Testis (tissue), 2 donors: ENCODE measurements around the gene ACVRL1.

Experiments used
- CTCF ChIP-seq, 3 experiments: fragments of 450-650 bp in 2 of 3; fragments of 200-600 bp in 1 of 3; sonication (generic) in 1 of 3; IDR thresholded peaks; one replicate each; pipeline ENCODE4 v1.5.1; 2016 to 2019; ENCODE audit warnings: antibody characterized with exemption in 3 of 3, mild to moderate bottlenecking in 2 of 3, moderate library complexity in 1 of 3
- POLR2A ChIP-seq: fragments of 450-650 bp; IDR thresholded peaks from one replicate; pipeline ENCODE4 v1.6.1; 2017; ENCODE audit warnings: antibody characterized with exemption, mild to moderate bottlenecking, moderate library complexity

GRCh38 chr12:51884676-51885229, 22.6 kb upstream of the ACVRL1 start:
- TF ChIP-seq CTCF (IDR thresholded peaks at IDR 0.05) (no peak), POLR2A (no peak)
